Large intestine (tissue), 3 donors: ENCODE results near the gene DIO1. TPM values are rescaled to one million over a fixed set of nuclear protein-coding genes. Genes with fewer than 3 reads are reported as not detected.

Source experiments
- DNase-seq, 2 donors: peaks; one replicate each; pipeline versions ENCODE4 v3.0.0 to v3.0.0-alpha.2; 2013
- H3K27ac ChIP-seq: one replicate; pipeline ENCODE4 v1.5.1; 2013; ENCODE audit warnings: low read length
- H3K27me3 ChIP-seq: 2 replicates; pipeline ENCODE4 v1.6.1; 2013; ENCODE audit warnings: low read length; ENCODE audit not compliant: control insufficient read depth, insufficient read depth
- H3K36me3 ChIP-seq: 2 replicates; pipeline ENCODE4 v1.6.1; 2013; ENCODE audit warnings: low read length; ENCODE audit not compliant: control insufficient read depth, insufficient read depth
- H3K4me1 ChIP-seq: one replicate; pipeline ENCODE4 v1.6.1; 2013; ENCODE audit warnings: low read length; ENCODE audit not compliant: control insufficient read depth, insufficient read depth
- H3K4me3 ChIP-seq: one replicate; pipeline ENCODE4 v1.5.1; 2013; ENCODE audit warnings: low read length
- H3K9me3 ChIP-seq: one replicate; pipeline ENCODE4 v1.6.1; 2013; ENCODE audit warnings: mild to moderate bottlenecking, low read depth, low read length, moderate library complexity; ENCODE audit not compliant: control insufficient read depth
- WGBS: methylation state at CpG from one replicate; pipeline ENCODE4 v1.1.5; 2013; ENCODE audit warnings: low lambda C conversion rate; ENCODE audit not compliant: insufficient coverage; 5-methylcytosine and 5-hydroxymethylcytosine counted together
- polyA plus RNA-seq: library from polyadenylated mRNA; unstranded; fragments of 120-200 nt; gene quantifications from one replicate; pipeline ENCODE4 v1.2.1, GENCODE V29; 2013

DIO1 gene
- polyA plus RNA-seq, 1 donor: 0.58 TPM

GRCh38 chr1:53892911-53893310 lies 1.1 kb upstream of the DIO1 start:
- no peaks in the 10 kb centered on the region for H3K27me3 ChIP-seq
- DNase-seq: no peak
- 86% methylated on average over 1 of the region's 5 CpGs for WGBS
- no peaks in the 10 kb centered on the region for H3K9me3 ChIP-seq
- no peak overlapping the region for H3K27ac ChIP-seq
- H3K4me3 ChIP-seq: no peak overlapping the region
- H3K36me3 ChIP-seq: no peaks in the 10 kb centered on the region
- peaks cover 22% of the 10 kb centered on the region for H3K4me1 ChIP-seq

GRCh38 chr1:53894644-53895043 lies 657 bp downstream of the DIO1 start:
- Histone ChIP-seq H3K27ac (no peak overlapping the region), H3K36me3 (no peaks in the 10 kb centered on the region), H3K27me3 (no peaks in the 10 kb centered on the region), H3K9me3 (no peaks in the 10 kb centered on the region), H3K4me3 (no peak overlapping the region), H3K4me1 (peaks cover 27% of the 10 kb centered on the region)
- DNase-seq: no peak
- no CpG with 5 or more reads among the region's 5 CpGs for WGBS

DNA sequence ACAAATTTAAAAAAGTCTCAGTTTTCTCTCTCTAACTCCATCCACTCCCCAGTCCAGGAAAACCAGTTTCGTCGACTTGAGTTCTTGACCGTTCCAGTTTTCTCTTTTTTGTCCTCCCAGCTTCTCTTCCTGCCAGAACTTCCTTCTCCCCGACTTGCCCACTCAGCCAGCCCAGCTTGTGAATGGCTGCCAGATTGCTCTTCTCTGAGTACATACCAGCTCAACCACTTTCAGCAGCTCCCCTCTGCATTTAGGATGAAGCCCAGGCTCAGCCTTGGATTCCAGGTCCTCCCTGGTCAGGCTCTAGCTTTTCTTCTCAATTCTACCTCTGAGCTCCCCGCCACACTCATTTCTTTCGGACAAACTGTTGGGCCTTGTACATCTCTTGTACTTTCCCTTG lies 1.4 kb downstream of the DIO1 start:
- H3K27me3 ChIP-seq: no peaks in the 10 kb centered on the region

DNA sequence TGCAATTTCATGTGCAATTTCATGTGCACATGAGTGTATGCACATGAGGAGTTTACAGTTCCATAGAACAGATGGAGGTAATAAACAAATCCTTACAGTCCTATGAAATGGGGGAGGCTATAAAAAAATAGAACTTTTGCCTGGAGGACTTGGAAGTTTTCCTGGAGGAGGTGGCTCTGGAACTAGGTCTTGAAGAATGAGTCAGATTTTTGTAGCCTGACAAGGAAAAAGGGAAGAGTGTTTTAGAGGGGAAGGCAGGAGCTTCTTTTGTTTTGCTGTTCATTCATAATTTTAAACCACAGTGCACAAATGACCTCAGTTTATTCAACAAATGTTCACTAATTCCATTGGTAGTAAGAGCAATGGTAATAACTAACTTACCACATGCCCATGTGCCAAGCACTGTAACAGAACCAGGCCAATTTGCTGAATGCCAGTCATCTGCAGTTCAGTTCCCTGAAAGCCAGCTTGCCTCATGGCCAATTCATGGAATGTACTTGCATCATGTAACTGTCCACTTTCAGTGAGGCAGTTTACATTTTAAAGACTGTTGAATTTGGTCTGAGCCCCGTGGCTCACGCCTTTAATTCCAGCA lies 2.7 kb downstream of the DIO1 start:
- Histone ChIP-seq H3K27me3 (no peaks in the 10 kb centered on the region), H3K9me3 (no peaks in the 10 kb centered on the region), H3K4me3 (no peak overlapping the region), H3K27ac (no peak overlapping the region), H3K4me1 (peaks cover 18% of the 10 kb centered on the region), H3K36me3 (no peaks in the 10 kb centered on the region)
- DNase-seq: no peak
- WGBS: no CpG with 5 or more reads among the region's 2 CpGs

More for the DNA sequence above, 1.4 kb downstream of the DIO1 start:
- Histone ChIP-seq H3K27ac (no peak overlapping the region), H3K4me1 (peaks cover 24% of the 10 kb centered on the region), H3K36me3 (no peaks in the 10 kb centered on the region), H3K9me3 (no peaks in the 10 kb centered on the region), H3K4me3 (no peak overlapping the region)
- 100% methylated on average over 2 of the region's 6 CpGs for WGBS
- DNase-seq: no peak

- no peaks in the 10 kb centered on the region for H3K27me3 ChIP-seq
- H3K4me1 ChIP-seq: peaks cover 15% of the 10 kb centered on the region
- DNase-seq: peak in 1 of 2 donors; percentile 42
- H3K9me3 ChIP-seq: no peaks in the 10 kb centered on the region
- no peak overlapping the region for H3K27ac ChIP-seq
- no peak overlapping the region for H3K4me3 ChIP-seq
- H3K36me3 ChIP-seq: no peaks in the 10 kb centered on the region
- WGBS: no CpG with 5 or more reads among the region's 2 CpGs
Observed at GRCh38 chr1:53899206-53899628, 5.2 kb downstream of the DIO1 start.

GRCh38 chr1:53899708-53900107 lies 5.7 kb downstream of the DIO1 start:
- no CpG with 5 or more reads among the region's 3 CpGs for WGBS
- no peaks in the 10 kb centered on the region for H3K36me3 ChIP-seq
- no peak overlapping the region for H3K4me3 ChIP-seq
- H3K27ac ChIP-seq: no peak overlapping the region
- no peak for DNase-seq
- H3K4me1 ChIP-seq: peaks cover 10% of the 10 kb centered on the region
- no peaks in the 10 kb centered on the region for H3K9me3 ChIP-seq
- no peaks in the 10 kb centered on the region for H3K27me3 ChIP-seq

DNA sequence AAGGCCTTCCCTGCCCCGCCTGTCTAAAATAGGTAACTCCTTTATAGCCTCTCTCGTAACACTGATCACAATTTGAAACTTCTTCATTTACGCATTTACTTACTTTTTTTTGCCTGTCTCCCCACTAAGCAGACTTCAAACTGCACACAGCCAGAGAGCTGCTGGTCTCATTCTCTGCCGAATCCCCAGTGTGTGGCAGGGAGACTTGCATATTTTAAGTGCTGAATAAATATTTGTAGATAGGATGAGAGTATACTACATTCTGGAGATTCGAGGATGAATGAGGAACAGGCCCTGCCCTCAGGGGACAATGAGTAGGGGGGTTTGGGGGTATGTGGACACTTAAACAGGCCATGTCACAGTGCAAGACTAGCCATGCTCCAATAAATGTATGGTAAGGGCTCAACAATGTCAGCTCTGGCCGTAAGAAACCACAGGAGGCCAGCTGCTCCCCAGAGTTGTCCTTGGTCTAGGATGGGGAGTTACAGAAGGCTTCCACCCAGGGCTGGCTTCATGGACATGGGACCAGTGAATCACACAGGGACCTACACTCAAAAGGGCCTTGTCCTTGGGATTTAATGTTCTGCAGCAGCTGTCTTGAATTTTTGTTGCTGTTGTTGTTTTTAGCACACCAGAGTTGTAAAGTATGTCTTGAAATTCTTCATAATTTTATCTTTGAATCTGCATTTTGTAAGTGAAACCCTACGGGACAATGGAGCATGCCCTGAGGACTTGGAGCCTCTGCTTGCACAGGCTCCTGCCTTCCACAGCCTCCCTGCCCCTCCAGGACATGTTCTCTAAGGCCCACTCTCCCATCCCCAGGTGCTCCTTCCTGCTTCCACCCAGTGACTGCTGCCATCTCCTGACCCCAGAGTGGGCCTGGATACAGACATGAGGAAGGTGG lies 8.5 kb downstream of the DIO1 start:
- Histone ChIP-seq H3K27me3 (no peaks in the 10 kb centered on the region), H3K9me3 (no peaks in the 10 kb centered on the region), H3K36me3 (no peaks in the 10 kb centered on the region), H3K4me3 (no peak overlapping the region), H3K4me1 (peaks cover 8% of the 10 kb centered on the region), H3K27ac (no peak overlapping the region)
- DNase-seq: no peak
- WGBS: 92% methylated on average over 2 of the region's 7 CpGs

- Histone ChIP-seq H3K4me3 (no peak overlapping the region), H3K4me1 (peaks cover 13% of the 10 kb centered on the region), H3K27ac (no peak overlapping the region), H3K36me3 (no peaks in the 10 kb centered on the region), H3K27me3 (no peaks in the 10 kb centered on the region), H3K9me3 (no peaks in the 10 kb centered on the region)
- DNase-seq: no peak
- no CpG with 5 or more reads among the region's 8 CpGs for WGBS
Observed at GRCh38 chr1:53905509-53905908, 11.5 kb downstream of the DIO1 start.

GRCh38 chr1:53906121-53906520 lies 12.1 kb downstream of the DIO1 start:
- Histone ChIP-seq H3K4me1 (peaks cover 14% of the 10 kb centered on the region), H3K27ac (no peak overlapping the region)
- WGBS: no CpG with 5 or more reads among the region's 4 CpGs

GRCh38 chr1:53909946-53910345 lies 16.0 kb downstream of the DIO1 start:
- peak; percentile 49 to 65 for DNase-seq
- Histone ChIP-seq H3K4me3 (no peak overlapping the region), H3K36me3 (no peaks in the 10 kb centered on the region), H3K27ac (peak overlapping the region; percentile 65), H3K27me3 (no peaks in the 10 kb centered on the region), H3K4me1 (peaks cover 14% of the 10 kb centered on the region), H3K9me3 (no peaks in the 10 kb centered on the region)
- no CpG with 5 or more reads among the region's 3 CpGs for WGBS

More at GRCh38 chr1:53906121-53906520, 12.1 kb downstream of the DIO1 start:
- Histone ChIP-seq H3K4me3 (no peak overlapping the region), H3K27me3 (no peaks in the 10 kb centered on the region), H3K36me3 (no peaks in the 10 kb centered on the region), H3K9me3 (no peaks in the 10 kb centered on the region)
- DNase-seq: no peak
